CD14-positive monocyte (primary cell): ENCODE results near the gene TMEM240. TPM values are rescaled to one million over a fixed set of nuclear protein-coding genes. Genes with fewer than 3 reads are reported as not detected.

Experiments
- DNase-seq, 3 donors: peaks; one replicate each; pipeline ENCODE4 v3.0.0-alpha.2; 2011 to 2022
- H2AFZ ChIP-seq: 2 replicates; pipeline ENCODE4 v1.6.0; 2012; ENCODE audit warnings: mild to moderate bottlenecking, low read depth, low read length, inconsistent platforms; ENCODE audit not compliant: insufficient read depth, poor library complexity, severe bottlenecking
- H3K27ac ChIP-seq, 2 donors: 1 replicate in 1 of 2; 2 replicates in 1 of 2; pipeline ENCODE4 v1.5.1; 2012 to 2013; ENCODE audit warnings: low read length in 2 of 2, control low read depth in 1 of 2, inconsistent platforms in 1 of 2, low read depth in 1 of 2, mild to moderate bottlenecking in 1 of 2
- H3K27me3 ChIP-seq, 2 donors: one replicate each; pipeline versions ENCODE4 v1.6.0 to v1.6.1; 2011 to 2013; ENCODE audit warnings: low read length in 2 of 2; ENCODE audit not compliant: control insufficient read depth in 2 of 2, insufficient read depth in 2 of 2
- H3K36me3 ChIP-seq, 2 donors: replicated peaks in 1 of 2; 1 replicate in 1 of 2; 2 replicates in 1 of 2; pipeline versions ENCODE4 v1.5.1 to v1.6.1; 2012 to 2013; ENCODE audit warnings: low read length in 2 of 2, control low read depth in 1 of 2, inconsistent platforms in 1 of 2, mild to moderate bottlenecking in 1 of 2; ENCODE audit not compliant: insufficient read depth in 2 of 2, control insufficient read depth in 1 of 2
- H3K4me1 ChIP-seq, 2 donors: 1 replicate in 1 of 2; 2 replicates in 1 of 2; pipeline versions ENCODE4 v1.5.1 to v1.6.1; 2012 to 2013; ENCODE audit warnings: low read length in 2 of 2, control low read depth in 1 of 2, inconsistent platforms in 1 of 2, mild to moderate bottlenecking in 1 of 2, moderate library complexity in 1 of 2; ENCODE audit not compliant: insufficient read depth in 2 of 2, control insufficient read depth in 1 of 2
- H3K4me2 ChIP-seq: replicated peaks from 2 replicates; pipeline ENCODE3; 2012; ENCODE audit warnings: low read length, moderate library complexity, mild to moderate bottlenecking; ENCODE audit not compliant: poor library complexity, severe bottlenecking; ENCODE audit errors: extremely low read depth
- H3K4me3 ChIP-seq, 3 experiments: fragments of 200-600 bp in 1 of 3; sonication (generic) in 1 of 3; replicated peaks in 1 of 3; 1 replicate in 2 of 3; 2 replicates in 1 of 3; pipeline ENCODE4 v1.5.1; 2011 to 2013; ENCODE audit warnings: low read length in 3 of 3, mild to moderate bottlenecking in 3 of 3, control low read depth in 2 of 3, low read depth in 2 of 3, inconsistent platforms in 1 of 3, moderate library complexity in 1 of 3
- H3K79me2 ChIP-seq: 2 replicates; pipeline ENCODE4 v1.6.0; 2012; ENCODE audit warnings: mild to moderate bottlenecking, control low read depth, inconsistent platforms, low read length, moderate library complexity; ENCODE audit not compliant: insufficient read depth
- H3K9ac ChIP-seq: 2 replicates; pipeline ENCODE4 v1.6.0; 2017; ENCODE audit warnings: low read length, mild to moderate bottlenecking; ENCODE audit not compliant: insufficient read depth, poor library complexity, severe bottlenecking
- H3K9me3 ChIP-seq, 2 donors: replicated peaks in 1 of 2; 1 replicate in 1 of 2; 2 replicates in 1 of 2; pipeline versions ENCODE4 v1.5.1 to v1.6.1; 2012 to 2013; ENCODE audit warnings: low read length in 2 of 2, control low read depth in 1 of 2; ENCODE audit not compliant: control insufficient read depth in 1 of 2, insufficient read depth in 1 of 2
- H4K20me1 ChIP-seq: 2 replicates; pipeline ENCODE4 v1.6.0; 2012; ENCODE audit warnings: mild to moderate bottlenecking, low read length, control low read depth, moderate library complexity; ENCODE audit not compliant: insufficient read depth
- H3K27ac Mint-ChIP-seq, 7 donors: one replicate each; pipeline ENCODE4 v1.8.0; 2020; ENCODE audit warnings: mild to moderate bottlenecking in 7 of 7, mixed read lengths in 7 of 7, moderate library complexity in 6 of 7, inconsistent platforms in 2 of 7
- H3K27me3 Mint-ChIP-seq, 3 donors: one replicate each; pipeline ENCODE4 v1.8.0; 2021 to 2022; ENCODE audit warnings: low read depth in 3 of 3, mild to moderate bottlenecking in 3 of 3, mixed read lengths in 3 of 3, moderate library complexity in 3 of 3, inconsistent platforms in 1 of 3
- H3K36me3 Mint-ChIP-seq, 2 donors: one replicate each; pipeline ENCODE4 v1.8.0; 2020; ENCODE audit warnings: mixed read lengths in 2 of 2, inconsistent platforms in 1 of 2, mild to moderate bottlenecking in 1 of 2
- H3K4me1 Mint-ChIP-seq: one replicate; pipeline ENCODE4 v1.8.0; 2020; ENCODE audit warnings: mild to moderate bottlenecking, mixed read lengths
- H3K4me3 Mint-ChIP-seq, 2 donors: one replicate each; pipeline ENCODE4 v1.8.0; 2020; ENCODE audit warnings: mild to moderate bottlenecking in 2 of 2, mixed read lengths in 2 of 2, moderate library complexity in 1 of 2
- H3K9me3 Mint-ChIP-seq, 7 donors: one replicate each; pipeline ENCODE4 v1.8.0; 2020 to 2022; ENCODE audit warnings: mixed read lengths in 7 of 7, mild to moderate bottlenecking in 6 of 7, moderate library complexity in 6 of 7, inconsistent platforms in 2 of 7
- CTCF ChIP-seq: fragments of 200-600 bp; IDR thresholded peaks from one replicate; pipeline ENCODE4 v1.8.0; 2022; ENCODE audit warnings: antibody characterized with exemption, mild to moderate bottlenecking
- WGBS: methylation state at CpG from one replicate; pipeline ENCODE4 v1.1.5; 2013; ENCODE audit warnings: missing lambda C conversion rate; ENCODE audit not compliant: insufficient coverage; 5-methylcytosine and 5-hydroxymethylcytosine counted together
- intact Hi-C, 2 donors: fragments of 100-400 bp; cut with micrococcal nuclease; formaldehyde crosslinking; loops; one replicate each; pipeline versions ENCODE4 v1.15.0 to v1.15.1; 2023
- polyA plus RNA-seq, 3 donors: library from polyadenylated mRNA; depleted of rRNA in 1 of 3; unstranded in 2 of 3; stranded (reverse) in 1 of 3; fragments of 300-500 nt in 2 of 3; fragments of >200 nt in 1 of 3; fragmentation: Illumina TruSeq in 2 of 3; gene quantifications; 1 replicate in 2 of 3; 2 replicates in 1 of 3; pipeline ENCODE4 v1.2.3, GENCODE V29; 2012 to 2021

The TMEM240 gene
- polyA plus RNA-seq, 3 donors: not detected

- H3K79me2 ChIP-seq: peaks cover 79% of the 10 kb centered on the region
- Mint-ChIP-seq H3K4me3 (no peak overlapping the region), H3K27me3 (peaks cover 0 to 4% (median 1%) of the 10 kb centered on the region in 3 donors), H3K27ac (peak overlapping the region in 3 of 7 donors; percentile 0 to 37 (median 5)), H3K4me1 (peaks cover 5% of the 10 kb centered on the region), H3K9me3 (no peaks in the 10 kb centered on the region), H3K36me3 (peaks cover 52 to 73% of the 10 kb centered on the region in 2 donors)
- no peak overlapping the region for H3K4me2 ChIP-seq
- no peak for DNase-seq
- no peak overlapping the region for H3K27ac ChIP-seq
- H3K4me1 ChIP-seq: no peaks in the 10 kb centered on the region
- WGBS: 95% methylated on average over 11 of the region's 19 CpGs
- H4K20me1 ChIP-seq: peaks cover 98% of the 10 kb centered on the region
- H3K4me3 ChIP-seq: no peak overlapping the region
- no peak overlapping the region for H3K9ac ChIP-seq
- no peak overlapping the region for H2AFZ ChIP-seq
- peaks cover 58 to 86% of the 10 kb centered on the region in 2 donors for H3K36me3 ChIP-seq
- H3K9me3 ChIP-seq: no peaks in the 10 kb centered on the region
- no peak for TF ChIP-seq CTCF
- H3K27me3 ChIP-seq: no peaks in the 10 kb centered on the region
- intact Hi-C loops: no loop called here
Measured at GRCh38 chr1:1564268-1564667, 23.8 kb upstream of the TMEM240 start.

- DNase-seq: no peak
- intact Hi-C loops: no loop called here
- Mint-ChIP-seq H3K4me1 (peaks cover 4% of the 10 kb centered on the region), H3K4me3 (no peak overlapping the region), H3K27me3 (peaks cover 0 to 4% (median 0%) of the 10 kb centered on the region in 3 donors), H3K9me3 (no peaks in the 10 kb centered on the region), H3K36me3 (peaks cover 52 to 72% of the 10 kb centered on the region in 2 donors), H3K27ac (peak overlapping the region in 1 of 7 donors; percentile 5)
- Histone ChIP-seq H4K20me1 (peaks cover 98% of the 10 kb centered on the region), H3K36me3 (peaks cover 56 to 84% of the 10 kb centered on the region in 2 donors), H3K4me2 (no peak overlapping the region), H3K9ac (no peak overlapping the region), H2AFZ (no peak overlapping the region), H3K79me2 (peaks cover 78% of the 10 kb centered on the region), H3K4me3 (no peak overlapping the region), H3K4me1 (no peaks in the 10 kb centered on the region), H3K27me3 (no peaks in the 10 kb centered on the region), H3K27ac (no peak overlapping the region), H3K9me3 (no peaks in the 10 kb centered on the region)
- WGBS: 97% methylated on average over 12 of the region's 12 CpGs
- no peak for TF ChIP-seq CTCF
Measured at GRCh38 chr1:1563688-1564087, 23.3 kb upstream of the TMEM240 start.
